Neuronal stem cell (in vitro differentiated cells): Measurements from ENCODE around the gene AUTS2.
A peak's percentile ranks its signal among the peaks of the same experiment; 100 is the strongest.

Experiments
- DNase-seq: peaks from one replicate; pipeline ENCODE4 v3.0.0-alpha.2; 2013; ENCODE audit warnings: low spot score
- H2AFZ ChIP-seq: one replicate; pipeline ENCODE4 v1.6.1; 2013; ENCODE audit warnings: mild to moderate bottlenecking, low read length, inconsistent platforms
- H2AK5ac ChIP-seq: 2 replicates; pipeline ENCODE4 v1.6.1; 2013; ENCODE audit warnings: low read depth, mild to moderate bottlenecking, inconsistent platforms, low read length, moderate library complexity, mixed read lengths
- H2BK120ac ChIP-seq: 2 replicates; pipeline ENCODE4 v1.6.1; 2013; ENCODE audit warnings: low read depth, mild to moderate bottlenecking, inconsistent platforms, low read length, moderate library complexity, mixed read lengths
- H2BK12ac ChIP-seq: one replicate; pipeline ENCODE4 v1.6.1; 2013; ENCODE audit warnings: low read length, inconsistent platforms
- H2BK15ac ChIP-seq: 2 replicates; pipeline ENCODE4 v1.6.1; 2013; ENCODE audit warnings: mild to moderate bottlenecking, low read length, inconsistent platforms, mixed read lengths
- H2BK5ac ChIP-seq: one replicate; pipeline ENCODE4 v1.6.1; 2013; ENCODE audit warnings: inconsistent platforms, mild to moderate bottlenecking, low read length, moderate library complexity
- H3K14ac ChIP-seq: one replicate; pipeline ENCODE4 v1.6.1; 2013; ENCODE audit warnings: low read length, inconsistent platforms
- H3K18ac ChIP-seq: 2 replicates; pipeline ENCODE4 v1.6.1; 2013; ENCODE audit warnings: low read length, inconsistent platforms
- H3K23ac ChIP-seq: 2 replicates; pipeline ENCODE4 v1.6.1; 2013; ENCODE audit warnings: low read depth, mild to moderate bottlenecking, mixed read lengths, low read length, inconsistent platforms; ENCODE audit not compliant: poor library complexity
- H3K27ac ChIP-seq: replicated peaks from 3 replicates; pipeline ENCODE4 v1.5.1; 2013; ENCODE audit warnings: low read length, inconsistent platforms
- H3K27me3 ChIP-seq, 3 experiments: 2 replicates each; pipeline ENCODE4 v1.6.1; 2013; ENCODE audit warnings: low read length in 3 of 3, mild to moderate bottlenecking in 2 of 3, inconsistent platforms in 1 of 3, low read depth in 1 of 3, mixed read lengths in 1 of 3, moderate library complexity in 1 of 3; ENCODE audit not compliant: control insufficient read depth in 3 of 3, insufficient read depth in 3 of 3
- H3K36me3 ChIP-seq, 2 donors: replicated peaks in 1 of 2; 2 replicates each; pipeline ENCODE4 v1.6.1; 2013; ENCODE audit warnings: low read length in 2 of 2; ENCODE audit not compliant: control insufficient read depth in 2 of 2, insufficient read depth in 2 of 2
- H3K4ac ChIP-seq: 2 replicates; pipeline ENCODE4 v1.6.1; 2013; ENCODE audit warnings: inconsistent platforms, mild to moderate bottlenecking, low read length, moderate library complexity
- H3K4me1 ChIP-seq, 2 donors: 1 replicate in 1 of 2; 2 replicates in 1 of 2; pipeline ENCODE4 v1.6.1; 2013; ENCODE audit warnings: low read length in 2 of 2, low read depth in 1 of 2; ENCODE audit not compliant: control insufficient read depth in 2 of 2, insufficient read depth in 1 of 2
- H3K4me2 ChIP-seq: one replicate; pipeline ENCODE4 v1.6.1; 2013; ENCODE audit warnings: mild to moderate bottlenecking, low read length, inconsistent platforms; ENCODE audit not compliant: insufficient read depth, poor library complexity, severe bottlenecking
- H3K4me3 ChIP-seq, 2 donors: 2 replicates each; pipeline ENCODE4 v1.5.1; 2013; ENCODE audit warnings: low read length in 2 of 2, mild to moderate bottlenecking in 2 of 2, inconsistent platforms in 1 of 2, moderate library complexity in 1 of 2
- H3K79me1 ChIP-seq: one replicate; pipeline ENCODE4 v1.6.1; 2013; ENCODE audit warnings: low read depth, mild to moderate bottlenecking, inconsistent platforms, low read length, moderate library complexity
- H3K9ac ChIP-seq: one replicate; pipeline ENCODE4 v1.6.1; 2013; ENCODE audit warnings: mild to moderate bottlenecking, low read depth, low read length, inconsistent platforms; ENCODE audit not compliant: poor library complexity
- H3K9me3 ChIP-seq, 2 donors: replicated peaks in 1 of 2; 2 replicates each; pipeline versions ENCODE3 to v1.6.1; 2013; ENCODE audit warnings: low read length in 2 of 2, mild to moderate bottlenecking in 2 of 2, inconsistent platforms in 1 of 2, low read depth in 1 of 2, mixed read lengths in 1 of 2, moderate library complexity in 1 of 2; ENCODE audit not compliant: control insufficient read depth in 2 of 2, insufficient read depth in 1 of 2
- H4K8ac ChIP-seq: one replicate; pipeline ENCODE4 v1.6.1; 2013; ENCODE audit warnings: low read depth, mild to moderate bottlenecking, inconsistent platforms, low read length, moderate library complexity
- H4K91ac ChIP-seq: one replicate; pipeline ENCODE4 v1.6.1; 2013; ENCODE audit warnings: low read length, low read depth, mild to moderate bottlenecking, inconsistent platforms; ENCODE audit not compliant: poor library complexity
- WGBS, 2 donors: extraction: QIAGEN DNeasy Blood & Tissue Kit; methylation state at CpG; one replicate each; pipeline ENCODE4 v1.1.7; 2013; ENCODE audit warnings: missing lambda C conversion rate in 2 of 2, mixed read lengths in 1 of 2; ENCODE audit not compliant: insufficient read length in 2 of 2, insufficient replicate concordance in 1 of 2; ENCODE audit errors: extremely low coverage in 2 of 2; 5-methylcytosine and 5-hydroxymethylcytosine counted together

Gene AUTS2

GRCh38 chr7:69620650-69621049 is 22.4 kb downstream of the AUTS2 start:
- no peak overlapping the region for H4K8ac ChIP-seq
- no peak overlapping the region for H3K4me2 ChIP-seq
- no peak for DNase-seq
- H2BK15ac ChIP-seq: no peak overlapping the region
- H3K4me1 ChIP-seq: peaks cover 12 to 22% of the 10 kb centered on the region in 2 donors
- H2BK120ac ChIP-seq: no peak overlapping the region
- H3K27ac ChIP-seq: no peak overlapping the region
- no peak overlapping the region for H2AK5ac ChIP-seq
- no CpG with 5 or more reads among the region's 2 CpGs for WGBS, 2 donors
- no peak overlapping the region for H3K14ac ChIP-seq
- H3K36me3 ChIP-seq: no peaks in the 10 kb centered on the region
- H2BK12ac ChIP-seq: no peak overlapping the region
- H4K91ac ChIP-seq: no peak overlapping the region
- H3K4ac ChIP-seq: no peak overlapping the region
- H3K27me3 ChIP-seq: peaks cover 0 to 2% (median 0%) of the 10 kb centered on the region in 3 experiments
- H3K4me3 ChIP-seq: no peak overlapping the region
- no peak overlapping the region for H3K23ac ChIP-seq
- no peak overlapping the region for H3K18ac ChIP-seq
- H3K9me3 ChIP-seq: no peaks in the 10 kb centered on the region
- H2BK5ac ChIP-seq: no peak overlapping the region
- no peak overlapping the region for H2AFZ ChIP-seq
- no peak overlapping the region for H3K9ac ChIP-seq
- H3K79me1 ChIP-seq: no peaks in the 10 kb centered on the region

GRCh38 chr7:69622014-69622835 is 23.9 kb downstream of the AUTS2 start:
- H3K4me1 ChIP-seq: peaks cover 10 to 19% of the 10 kb centered on the region in 2 donors
- H3K36me3 ChIP-seq: no peaks in the 10 kb centered on the region
- no peak overlapping the region for H3K4me2 ChIP-seq
- no peak overlapping the region for H2AFZ ChIP-seq
- H2BK12ac ChIP-seq: no peak overlapping the region
- H3K23ac ChIP-seq: no peak overlapping the region
- H3K18ac ChIP-seq: no peak overlapping the region
- no peak overlapping the region for H4K91ac ChIP-seq
- H3K14ac ChIP-seq: no peak overlapping the region
- no peak overlapping the region for H3K27ac ChIP-seq
- no peak overlapping the region for H2BK5ac ChIP-seq
- peaks cover 0 to 2% (median 0%) of the 10 kb centered on the region in 3 experiments for H3K27me3 ChIP-seq
- DNase-seq: no peak
- no peak overlapping the region for H4K8ac ChIP-seq
- H2BK15ac ChIP-seq: no peak overlapping the region
- no peak overlapping the region for H3K9ac ChIP-seq
- H2BK120ac ChIP-seq: no peak overlapping the region
- WGBS, 2 donors: no CpG with 5 or more reads among the region's 2 CpGs
- H3K4me3 ChIP-seq: no peak overlapping the region
- no peak overlapping the region for H3K4ac ChIP-seq
- no peaks in the 10 kb centered on the region for H3K9me3 ChIP-seq
- no peaks in the 10 kb centered on the region for H3K79me1 ChIP-seq
- no peak overlapping the region for H2AK5ac ChIP-seq

GRCh38 chr7:69622960-69623359 is 24.7 kb downstream of the AUTS2 start:
- no CpG with 5 or more reads among the region's 3 CpGs for WGBS, 2 donors
- no peak overlapping the region for H4K91ac ChIP-seq
- no peak overlapping the region for H3K18ac ChIP-seq
- H3K27me3 ChIP-seq: peaks cover 0 to 2% (median 0%) of the 10 kb centered on the region in 3 experiments
- no peak overlapping the region for H2BK5ac ChIP-seq
- H3K79me1 ChIP-seq: no peaks in the 10 kb centered on the region
- H2AFZ ChIP-seq: no peak overlapping the region
- no peak overlapping the region for H3K4me2 ChIP-seq
- no peaks in the 10 kb centered on the region for H3K9me3 ChIP-seq
- H3K27ac ChIP-seq: no peak overlapping the region
- H2BK12ac ChIP-seq: no peak overlapping the region
- peaks cover 8 to 15% of the 10 kb centered on the region in 2 donors for H3K4me1 ChIP-seq
- no peak overlapping the region for H3K9ac ChIP-seq
- no peak overlapping the region for H4K8ac ChIP-seq
- H2AK5ac ChIP-seq: no peak overlapping the region
- no peak overlapping the region for H2BK120ac ChIP-seq
- DNase-seq: no peak
- no peak overlapping the region for H3K14ac ChIP-seq
- no peak overlapping the region for H3K4me3 ChIP-seq
- H3K4ac ChIP-seq: no peak overlapping the region
- H2BK15ac ChIP-seq: no peak overlapping the region
- H3K23ac ChIP-seq: no peak overlapping the region
- no peaks in the 10 kb centered on the region for H3K36me3 ChIP-seq

- Histone ChIP-seq H2AFZ (no peak overlapping the region), H3K27ac (no peak overlapping the region), H3K4me2 (no peak overlapping the region), H3K4me3 (peak overlapping the region in 1 of 2 donors; percentile 13), H2BK12ac (no peak overlapping the region), H2BK5ac (no peak overlapping the region), H3K4me1 (peaks cover 8 to 12% of the 10 kb centered on the region in 2 donors), H3K23ac (no peak overlapping the region), H3K9me3 (no peaks in the 10 kb centered on the region), H3K4ac (no peak overlapping the region), H2AK5ac (no peak overlapping the region), H3K27me3 (peaks cover 0 to 2% (median 0%) of the 10 kb centered on the region in 3 experiments), H3K36me3 (no peaks in the 10 kb centered on the region), H3K18ac (no peak overlapping the region), H3K9ac (no peak overlapping the region), H4K8ac (no peak overlapping the region), H3K14ac (no peak overlapping the region), H4K91ac (no peak overlapping the region), H2BK15ac (no peak overlapping the region), H3K79me1 (no peaks in the 10 kb centered on the region), H2BK120ac (no peak overlapping the region)
- no CpG with 5 or more reads among the region's 8 CpGs for WGBS, 2 donors
- no peak for DNase-seq
Measured at GRCh38 chr7:69624435-69625230, 26.4 kb downstream of the AUTS2 start.
